ENCODE data around the gene DIP2C.

DNA sequence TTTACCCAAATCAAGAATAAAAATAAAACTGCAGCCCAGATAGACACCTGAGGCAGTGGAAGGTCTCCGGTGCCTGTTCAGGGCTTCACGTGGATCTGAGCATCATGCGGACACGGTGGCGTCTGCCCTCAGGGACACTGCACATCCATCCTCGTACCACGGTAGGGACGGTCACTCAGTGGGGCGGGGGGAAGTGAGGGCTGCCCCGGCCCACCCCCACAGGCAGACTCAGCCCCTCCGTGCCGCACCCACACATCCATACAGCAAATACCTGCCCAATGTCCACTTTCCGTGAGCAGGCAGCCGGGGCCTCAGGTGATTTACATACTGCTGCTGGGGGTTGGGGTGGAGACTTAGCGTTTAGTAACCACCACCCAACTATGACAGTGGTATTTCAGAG is 207.8 kb downstream of the DIP2C start:
- no peak for TF ChIP-seq FOXM1 (IDR thresholded peaks at IDR 0.05; ENCODE audit: low read depth)
- TF ChIP-seq POLR2AphosphoS5 (IDR thresholded peaks at IDR 0.05; ENCODE audit: low read depth, low read length) = no peak
- no peak for TF ChIP-seq TCF12 (IDR thresholded peaks at IDR 0.05)
- no peak for TF ChIP-seq SIN3A (IDR thresholded peaks at IDR 0.05; ENCODE audit: borderline replicate concordance, low read depth, low read length)
- no peak for TF ChIP-seq RFX5 (IDR thresholded peaks at IDR 0.05; ENCODE audit: low read length)
- TF ChIP-seq RAD21 (IDR thresholded peaks at IDR 0.05; ENCODE audit: low read length) = no peak
- no peak for TF ChIP-seq ELF1 (IDR thresholded peaks at IDR 0.05)
- TF ChIP-seq, protein P1, sequence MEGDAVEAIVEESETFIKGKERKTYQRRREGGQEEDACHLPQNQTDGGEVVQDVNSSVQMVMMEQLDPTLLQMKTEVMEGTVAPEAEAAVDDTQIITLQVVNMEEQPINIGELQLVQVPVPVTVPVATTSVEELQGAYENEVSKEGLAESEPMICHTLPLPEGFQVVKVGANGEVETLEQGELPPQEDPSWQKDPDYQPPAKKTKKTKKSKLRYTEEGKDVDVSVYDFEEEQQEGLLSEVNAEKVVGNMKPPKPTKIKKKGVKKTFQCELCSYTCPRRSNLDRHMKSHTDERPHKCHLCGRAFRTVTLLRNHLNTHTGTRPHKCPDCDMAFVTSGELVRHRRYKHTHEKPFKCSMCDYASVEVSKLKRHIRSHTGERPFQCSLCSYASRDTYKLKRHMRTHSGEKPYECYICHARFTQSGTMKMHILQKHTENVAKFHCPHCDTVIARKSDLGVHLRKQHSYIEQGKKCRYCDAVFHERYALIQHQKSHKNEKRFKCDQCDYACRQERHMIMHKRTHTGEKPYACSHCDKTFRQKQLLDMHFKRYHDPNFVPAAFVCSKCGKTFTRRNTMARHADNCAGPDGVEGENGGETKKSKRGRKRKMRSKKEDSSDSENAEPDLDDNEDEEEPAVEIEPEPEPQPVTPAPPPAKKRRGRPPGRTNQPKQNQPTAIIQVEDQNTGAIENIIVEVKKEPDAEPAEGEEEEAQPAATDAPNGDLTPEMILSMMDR (IDR thresholded peaks at IDR 0.05) = no peak
- no peak for TF ChIP-seq CHD2 (IDR thresholded peaks at IDR 0.05; ENCODE audit: low read length, partially characterized antibody)
- TF ChIP-seq, protein P2, sequence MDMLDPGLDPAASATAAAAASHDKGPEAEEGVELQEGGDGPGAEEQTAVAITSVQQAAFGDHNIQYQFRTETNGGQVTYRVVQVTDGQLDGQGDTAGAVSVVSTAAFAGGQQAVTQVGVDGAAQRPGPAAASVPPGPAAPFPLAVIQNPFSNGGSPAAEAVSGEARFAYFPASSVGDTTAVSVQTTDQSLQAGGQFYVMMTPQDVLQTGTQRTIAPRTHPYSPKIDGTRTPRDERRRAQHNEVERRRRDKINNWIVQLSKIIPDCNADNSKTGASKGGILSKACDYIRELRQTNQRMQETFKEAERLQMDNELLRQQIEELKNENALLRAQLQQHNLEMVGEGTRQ (IDR thresholded peaks at IDR 0.05; ENCODE audit: borderline replicate concordance, low read depth, low read length) = no peak
- no peak for TF ChIP-seq RCOR1 (IDR thresholded peaks at IDR 0.05; ENCODE audit: low read length)
